B cell (primary cell): ENCODE data around the gene HYPK. TPM values are rescaled to one million over a fixed set of nuclear protein-coding genes. Genes with fewer than 3 reads are reported as not detected.
A peak's percentile ranks its signal among the peaks of the same experiment; 100 is the strongest.
"Not testable (repeated sequence)": the region's sequence is repeated elsewhere in the genome, so short reads cannot be mapped to it uniquely, and the experiment has no call there.

ENCODE experiments used
- ATAC-seq: fragments of 200-7000 bp; cut with Tn5 transposase; one replicate; pipeline ENCODE4 v1.10.0; 2021; ENCODE audit warnings: low read depth, mild to moderate bottlenecking, moderate number of reproducible peaks, moderate library complexity
- CTCF ChIA-PET: fragments of 350-600 bp; sonication (Branson Sonifier 250); formaldehyde crosslinking; loops from one replicate; lab custom pipeline; 2021; ENCODE audit warnings: antibody characterized with exemption, inconsistent platforms; lab: Charles Lee
- POLR2A ChIA-PET: fragments of 350-600 bp; sonication (Branson Sonifier 250); formaldehyde crosslinking; loops from one replicate; lab custom pipeline; 2021; ENCODE audit warnings: antibody characterized with exemption; lab: Charles Lee
- DNase-seq: peaks from one replicate; pipeline ENCODE4 v3.0.0; 2013
- H2AFZ ChIP-seq: 2 replicates; pipeline ENCODE4 v1.6.1; 2012; ENCODE audit warnings: mild to moderate bottlenecking, low read depth, low read length; ENCODE audit not compliant: insufficient read depth, poor library complexity, severe bottlenecking
- H3K27ac ChIP-seq, 2 donors: 1 replicate in 1 of 2; 2 replicates in 1 of 2; pipeline ENCODE4 v1.5.1; 2012 to 2013; ENCODE audit warnings: low read length in 2 of 2, mild to moderate bottlenecking in 2 of 2, moderate library complexity in 1 of 2
- H3K27me3 ChIP-seq, 4 experiments: fragments of 200-600 bp in 1 of 4; sonication (generic) in 1 of 4; replicated peaks in 1 of 4; 1 replicate in 2 of 4; 2 replicates in 2 of 4; pipeline versions ENCODE4 v1.6.1 to v1.7.0; 2013 to 2016; ENCODE audit warnings: low read length in 3 of 4, mild to moderate bottlenecking in 2 of 4, mixed read lengths in 1 of 4, moderate library complexity in 1 of 4; ENCODE audit not compliant: insufficient read depth in 4 of 4, control insufficient read depth in 3 of 4; ENCODE audit errors: control extremely low read depth in 1 of 4
- H3K36me3 ChIP-seq, 2 experiments: replicated peaks in 1 of 2; 1 replicate in 1 of 2; 2 replicates in 1 of 2; pipeline versions ENCODE4 v1.6.1 to v1.7.1; 2013; ENCODE audit warnings: low read length in 1 of 2; ENCODE audit not compliant: insufficient read depth in 2 of 2, control insufficient read depth in 1 of 2; ENCODE audit errors: control extremely low read depth in 1 of 2, extremely low read depth in 1 of 2
- H3K4me1 ChIP-seq, 2 donors: fragments of 200-600 bp in 1 of 2; sonication (generic) in 1 of 2; 1 replicate in 1 of 2; 2 replicates in 1 of 2; pipeline versions ENCODE4 v1.5.1 to v1.6.1; 2013 to 2017; ENCODE audit warnings: low read length in 2 of 2; ENCODE audit not compliant: control insufficient read depth in 2 of 2, insufficient read depth in 2 of 2
- H3K4me2 ChIP-seq: replicated peaks from 2 replicates; pipeline ENCODE3; 2012; ENCODE audit warnings: mild to moderate bottlenecking, low read depth, low read length; ENCODE audit not compliant: poor library complexity, severe bottlenecking
- H3K4me3 ChIP-seq, 5 experiments: fragments of 200-600 bp in 1 of 5; sonication (generic) in 1 of 5; 1 replicate in 3 of 5; 2 replicates in 2 of 5; pipeline versions ENCODE4 v1.5.1 to v1.7.0; 2011 to 2016; ENCODE audit warnings: low read length in 4 of 5, mild to moderate bottlenecking in 4 of 5, low read depth in 2 of 5, control low read depth in 1 of 5, moderate library complexity in 1 of 5; ENCODE audit not compliant: insufficient read depth in 1 of 5; ENCODE audit errors: control extremely low read depth in 1 of 5, extremely low read depth in 1 of 5
- H3K79me2 ChIP-seq: fragments of 200-600 bp; sonication (generic); one replicate; pipeline ENCODE4 v1.6.0; 2016; ENCODE audit warnings: low read length; ENCODE audit not compliant: control insufficient read depth, insufficient read depth
- H3K9ac ChIP-seq: fragments of 200-600 bp; sonication (generic); 2 replicates; pipeline ENCODE4 v1.6.1; 2017; ENCODE audit warnings: mild to moderate bottlenecking, low read length, moderate library complexity
- H3K9me3 ChIP-seq, 3 donors: one replicate each; pipeline versions ENCODE4 v1.6.1 to v1.7.1; 2013; ENCODE audit warnings: low read length in 2 of 3; ENCODE audit not compliant: control insufficient read depth in 2 of 3, insufficient read depth in 1 of 3; ENCODE audit errors: control extremely low read depth in 1 of 3
- H4K20me1 ChIP-seq: 2 replicates; pipeline ENCODE4 v1.6.0; 2012; ENCODE audit warnings: mild to moderate bottlenecking, low read length; ENCODE audit not compliant: insufficient read depth, control insufficient read depth, poor library complexity, severe bottlenecking
- H3K27ac Mint-ChIP-seq: one replicate; pipeline ENCODE4 v1.8.0; 2021; ENCODE audit warnings: mixed read lengths
- H3K27me3 Mint-ChIP-seq: one replicate; pipeline ENCODE4 v1.8.0; 2021; ENCODE audit warnings: mixed read lengths
- H3K4me1 Mint-ChIP-seq: one replicate; pipeline ENCODE4 v1.8.0; 2021; ENCODE audit warnings: mixed read lengths
- H3K4me3 Mint-ChIP-seq: one replicate; pipeline ENCODE4 v1.8.0; 2021; ENCODE audit warnings: mixed read lengths
- H3K9me3 Mint-ChIP-seq: one replicate; pipeline ENCODE4 v1.8.0; 2022; ENCODE audit warnings: mixed read lengths; ENCODE audit not compliant: insufficient read depth
- EZH2 ChIP-seq: IDR thresholded peaks from 2 replicates; pipeline ENCODE4 v1.6.1; 2012; ENCODE audit warnings: borderline replicate concordance, low read depth, mild to moderate bottlenecking, moderate library complexity, low read length; ENCODE audit not compliant: insufficient read depth, poor library complexity, severe bottlenecking
- WGBS: methylation state at CpG from one replicate; pipeline ENCODE4 v1.1.5; 2013; ENCODE audit warnings: missing lambda C conversion rate; ENCODE audit not compliant: insufficient coverage; 5-methylcytosine and 5-hydroxymethylcytosine counted together
- intact Hi-C: fragments of 100-400 bp; cut with micrococcal nuclease; formaldehyde crosslinking; loops from one replicate; pipeline ENCODE4 v1.10.0; 2022
- polyA plus RNA-seq: library from polyadenylated mRNA; depleted of rRNA; stranded (reverse); fragments of >200 nt; gene quantifications from 2 replicates; pipeline ENCODE4 v1.2.3, GENCODE V29; 2012
- total RNA-seq, 2 donors: library from RNA; stranded (reverse); fragments of 120-200 nt in 1 of 2; gene quantifications; 1 replicate in 1 of 2; 2 replicates in 1 of 2; pipeline versions ENCODE4 v1.2.3 to v1.2.4, GENCODE V29; 2013 to 2022
- TF ChIP-seq, protein P1 (sequence below): fragments of 200-600 bp; IDR thresholded peaks from one replicate; pipeline ENCODE4 v1.8.0; 2022; ENCODE audit warnings: antibody characterized with exemption, mild to moderate bottlenecking

HYPK gene
- total and polyA plus RNA-seq, 2 donors (not counting 1 experiment from before 2014, with no cell fraction given), result 23.5 to 25.7 TPM

DNA sequence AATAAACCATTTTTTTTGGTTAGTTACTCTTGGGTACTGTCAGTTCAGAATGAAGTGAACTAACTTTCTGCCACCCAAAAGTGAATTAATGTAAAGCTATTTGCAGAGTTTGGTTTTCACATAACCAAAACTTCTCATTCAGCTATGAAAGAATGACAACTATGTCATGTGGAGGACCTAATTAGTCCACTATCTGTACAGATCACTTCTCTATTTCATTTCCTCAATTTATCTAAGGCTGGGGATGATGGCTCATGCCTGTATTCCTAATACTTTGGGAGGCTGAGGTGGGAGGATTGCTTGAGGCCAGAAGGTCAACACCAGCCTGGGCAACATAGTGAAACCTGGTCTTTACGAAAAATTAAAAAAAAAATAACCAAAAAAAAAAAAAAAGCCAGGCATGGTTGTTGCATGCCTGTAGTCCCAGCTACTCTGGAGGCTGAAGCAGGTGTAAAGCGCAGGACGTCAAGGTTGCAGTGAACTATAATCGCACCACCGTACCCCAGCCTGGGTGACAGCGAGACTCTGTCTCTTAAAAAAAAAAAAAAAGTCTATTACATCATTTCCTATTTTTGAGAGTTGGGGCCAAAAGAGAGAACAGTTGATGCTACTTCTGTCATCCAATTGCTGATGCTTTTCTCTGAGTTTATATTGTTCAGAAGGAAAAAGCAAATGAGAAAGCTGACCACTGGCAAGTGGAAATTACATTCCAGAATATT lies 8.7 kb downstream of the HYPK start:
- peak overlapping the region; percentile 11 for H2AFZ ChIP-seq
- no CpG with 5 or more reads among the region's 6 CpGs for WGBS
- ATAC-seq (peak; percentile 94), DNase-seq (peak; percentile 87)
- H3K27ac Mint-ChIP-seq, result peak overlapping the region; percentile 95
- TF ChIP-seq, protein P1, sequence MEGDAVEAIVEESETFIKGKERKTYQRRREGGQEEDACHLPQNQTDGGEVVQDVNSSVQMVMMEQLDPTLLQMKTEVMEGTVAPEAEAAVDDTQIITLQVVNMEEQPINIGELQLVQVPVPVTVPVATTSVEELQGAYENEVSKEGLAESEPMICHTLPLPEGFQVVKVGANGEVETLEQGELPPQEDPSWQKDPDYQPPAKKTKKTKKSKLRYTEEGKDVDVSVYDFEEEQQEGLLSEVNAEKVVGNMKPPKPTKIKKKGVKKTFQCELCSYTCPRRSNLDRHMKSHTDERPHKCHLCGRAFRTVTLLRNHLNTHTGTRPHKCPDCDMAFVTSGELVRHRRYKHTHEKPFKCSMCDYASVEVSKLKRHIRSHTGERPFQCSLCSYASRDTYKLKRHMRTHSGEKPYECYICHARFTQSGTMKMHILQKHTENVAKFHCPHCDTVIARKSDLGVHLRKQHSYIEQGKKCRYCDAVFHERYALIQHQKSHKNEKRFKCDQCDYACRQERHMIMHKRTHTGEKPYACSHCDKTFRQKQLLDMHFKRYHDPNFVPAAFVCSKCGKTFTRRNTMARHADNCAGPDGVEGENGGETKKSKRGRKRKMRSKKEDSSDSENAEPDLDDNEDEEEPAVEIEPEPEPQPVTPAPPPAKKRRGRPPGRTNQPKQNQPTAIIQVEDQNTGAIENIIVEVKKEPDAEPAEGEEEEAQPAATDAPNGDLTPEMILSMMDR, result no peak
- TF ChIP-seq EZH2, result no peak
- H3K9me3 ChIP-seq, result no peaks in the 10 kb centered on the region
- peaks cover 6% of the 10 kb centered on the region for H4K20me1 ChIP-seq
- POLR2A ChIA-PET, result interaction anchor here (0.6 to 2.0 kb wide), 10 partner anchors 9 to 1829 kb away, joined by 3 to 15 read pairs (median 6); partner anchors contain the start of genes ELL3, HYPK, MFAP1 and SERF2
- H3K79me2 ChIP-seq, result no peaks in the 10 kb centered on the region
- H3K4me1 ChIP-seq, result peaks cover 28 to 31% of the 10 kb centered on the region in 2 donors
- no peaks in the 10 kb centered on the region for H3K9me3 Mint-ChIP-seq
- H3K27me3 ChIP-seq, result no peaks in the 10 kb centered on the region
- peaks cover 6 to 64% of the 10 kb centered on the region in 2 experiments for H3K36me3 ChIP-seq
- H3K4me1 Mint-ChIP-seq, result peaks cover 25% of the 10 kb centered on the region
- H3K27ac ChIP-seq, result peak overlapping the region; percentile 84 to 93
- H3K4me3 Mint-ChIP-seq, result peak overlapping the region; percentile 79
- H3K4me2 ChIP-seq, result peak overlapping the region; percentile 58
- no peaks in the 10 kb centered on the region for H3K27me3 Mint-ChIP-seq
- CTCF ChIA-PET, result interaction anchor here (0.8 to 2.2 kb wide), 12 partner anchors 9 to 65 kb away, joined by 3 to 16 read pairs (median 4); partner anchors contain the start of genes ELL3, HYPK, MFAP1 and SERINC4
- peak overlapping the region in 1 of 5 experiments; percentile 28 for H3K4me3 ChIP-seq
- intact Hi-C loops, result loop anchor here (1.0 to 5.0 kb wide), 5 partner anchors 9 to 62 kb away; partner anchors contain the start of genes ELL3, HYPK, MFAP1 and PDIA3
- peak overlapping the region; percentile 40 for H3K9ac ChIP-seq

DNA sequence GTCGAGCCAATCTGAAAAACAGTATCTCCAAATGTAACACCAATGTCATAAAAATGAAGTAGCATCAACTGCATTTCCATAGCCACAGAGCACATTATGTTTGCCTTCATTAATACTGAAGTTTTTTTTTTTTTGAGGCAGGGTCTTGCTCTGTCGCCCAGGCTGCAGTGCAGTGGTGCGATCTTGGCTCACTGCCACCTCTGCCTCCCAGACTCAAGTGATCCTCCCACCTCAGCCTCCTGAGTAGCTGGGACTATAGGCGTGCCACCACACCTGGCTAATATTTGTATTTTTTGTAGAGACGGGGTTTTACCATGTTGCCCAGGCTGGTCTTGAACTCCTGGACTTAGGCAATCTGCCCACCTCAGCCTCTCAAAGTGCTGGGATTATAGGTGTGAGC lies 14.7 kb downstream of the HYPK start:
- intact Hi-C loops, H2AFZ ChIP-seq, H3K4me3 ChIP-seq, DNase-seq, H3K9me3 ChIP-seq, ATAC-seq, H3K4me1 ChIP-seq, H3K4me3 Mint-ChIP-seq, H3K9ac ChIP-seq, CTCF ChIA-PET, H3K9me3 Mint-ChIP-seq, H3K27ac Mint-ChIP-seq, POLR2A ChIA-PET, H3K27me3 Mint-ChIP-seq, H3K4me1 Mint-ChIP-seq, H3K27ac ChIP-seq, H3K4me2 ChIP-seq, H3K27me3 ChIP-seq: not testable (repeated sequence)
- 100% methylated on average over 4 of the region's 5 CpGs for WGBS
- peaks cover 28% of the 10 kb centered on the region for H3K79me2 ChIP-seq
- peaks cover 8 to 64% of the 10 kb centered on the region in 2 experiments for H3K36me3 ChIP-seq
- H4K20me1 ChIP-seq, result peaks cover 22% of the 10 kb centered on the region
